KOPT-K1 (cell line): ENCODE results near the gene SEC16A.
"Not testable (repeated sequence)": the region's sequence is repeated elsewhere in the genome, so short reads cannot be mapped to it uniquely, and the experiment has no call there.

ENCODE experiments used
- H3K27ac ChIP-seq: fragments of 200-600 bp; sonication (generic); 2 replicates; pipeline ENCODE4 v1.5.1; 2016; ENCODE audit warnings: antibody characterized with exemption, mild to moderate bottlenecking, low read depth, low read length; ENCODE audit not compliant: poor library complexity, severe bottlenecking
- H3K36me3 ChIP-seq: fragments of 200-600 bp; sonication (generic); 2 replicates; pipeline ENCODE4 v1.5.1; 2017; ENCODE audit warnings: antibody characterized with exemption, mild to moderate bottlenecking, low read length, moderate library complexity; ENCODE audit not compliant: insufficient read depth
- H3K9me3 ChIP-seq: fragments of 200-600 bp; sonication (generic); 2 replicates; pipeline ENCODE4 v1.5.1; 2017; ENCODE audit warnings: antibody characterized with exemption, low read length, mild to moderate bottlenecking; ENCODE audit not compliant: insufficient read depth, poor library complexity, severe bottlenecking

Gene SEC16A

GRCh38 chr9:136409557-136410455 lies 73.0 kb downstream of the SEC16A start:
- H3K9me3 ChIP-seq: no peaks in the 10 kb centered on the region
- peak overlapping the region; percentile 76 for H3K27ac ChIP-seq
- peaks cover 60% of the 10 kb centered on the region for H3K36me3 ChIP-seq

- no peak overlapping the region for H3K27ac ChIP-seq
- H3K36me3 ChIP-seq: peaks cover 51% of the 10 kb centered on the region
Measured at GRCh38 chr9:136407911-136408310, 74.9 kb downstream of the SEC16A start.

GRCh38 chr9:136407061-136407460 lies 75.8 kb downstream of the SEC16A start:
- not testable (repeated sequence) for H3K27ac ChIP-seq, H3K9me3 ChIP-seq
- peaks cover 52% of the 10 kb centered on the region for H3K36me3 ChIP-seq

More at GRCh38 chr9:136407911-136408310, 74.9 kb downstream of the SEC16A start:
- H3K9me3 ChIP-seq: no peaks in the 10 kb centered on the region

- H3K27ac ChIP-seq, H3K9me3 ChIP-seq: not testable (repeated sequence)
- H3K36me3 ChIP-seq: peaks cover 58% of the 10 kb centered on the region
Measured at GRCh38 chr9:136405904-136406303, 76.9 kb downstream of the SEC16A start.

GRCh38 chr9:136405481-136405880 lies 77.4 kb downstream of the SEC16A start:
- H3K9me3 ChIP-seq: no peaks in the 10 kb centered on the region
- peaks cover 58% of the 10 kb centered on the region for H3K36me3 ChIP-seq
- no peak overlapping the region for H3K27ac ChIP-seq

GRCh38 chr9:136404801-136405136 lies 78.1 kb downstream of the SEC16A start:
- Histone ChIP-seq H3K27ac (peak overlapping the region; percentile 42), H3K36me3 (peaks cover 58% of the 10 kb centered on the region), H3K9me3 (no peaks in the 10 kb centered on the region)

- peak overlapping the region; percentile 42 for H3K27ac ChIP-seq
- no peaks in the 10 kb centered on the region for H3K9me3 ChIP-seq
- peaks cover 58% of the 10 kb centered on the region for H3K36me3 ChIP-seq
Measured at GRCh38 chr9:136403915-136404800, 78.7 kb downstream of the SEC16A start.

- Histone ChIP-seq H3K9me3 (no peaks in the 10 kb centered on the region), H3K36me3 (peaks cover 60% of the 10 kb centered on the region), H3K27ac (peak overlapping the region; percentile 40)
Measured at GRCh38 chr9:136403538-136403914, 79.3 kb downstream of the SEC16A start.

- no peaks in the 10 kb centered on the region for H3K9me3 ChIP-seq
- no peak overlapping the region for H3K27ac ChIP-seq
- peaks cover 60% of the 10 kb centered on the region for H3K36me3 ChIP-seq
Measured at GRCh38 chr9:136402067-136402466, 80.8 kb downstream of the SEC16A start.

- Histone ChIP-seq H3K36me3 (peaks cover 62% of the 10 kb centered on the region), H3K9me3 (no peaks in the 10 kb centered on the region), H3K27ac (no peak overlapping the region)
Measured at GRCh38 chr9:136401173-136401922, 81.5 kb downstream of the SEC16A start.

GRCh38 chr9:136400038-136400834 lies 82.6 kb downstream of the SEC16A start, which contains the start of gene SNAPC4:
TSS of gene SNAPC4 (minus strand) at chr9:136400170. CDS start at chr9:136398428, 1,742 bp downstream.
- no peaks in the 10 kb centered on the region for H3K9me3 ChIP-seq
- H3K36me3 ChIP-seq: peaks cover 63% of the 10 kb centered on the region
- H3K27ac ChIP-seq: peak within 1 kb of the TSS; percentile 52

GRCh38 chr9:136399176-136400037 lies 83.4 kb downstream of the SEC16A start:
- Histone ChIP-seq H3K9me3 (no peaks in the 10 kb centered on the region), H3K36me3 (peaks cover 64% of the 10 kb centered on the region), H3K27ac (peak overlapping the region; percentile 52)

- Histone ChIP-seq H3K36me3 (peaks cover 68% of the 10 kb centered on the region), H3K27ac (no peak overlapping the region)
Measured at GRCh38 chr9:136398286-136398685, 84.6 kb downstream of the SEC16A start.

More at GRCh38 chr9:136398286-136398685, 84.6 kb downstream of the SEC16A start:
- H3K9me3 ChIP-seq: no peaks in the 10 kb centered on the region
